IMR-90 (cell line): ENCODE measurements around the gene GCNA. TPM values are rescaled to one million over a fixed set of nuclear protein-coding genes. Genes with fewer than 3 reads are reported as not detected.

ENCODE experiments used
- ATAC-seq: fragments of 200-7000 bp; cut with Tn5 transposase; 2 replicates; pipeline ENCODE4 v1.9.1; 2020; ENCODE audit warnings: low read depth, mild to moderate bottlenecking, moderate library complexity
- BruUV-seq: library from RNA; stranded (reverse); fragments of 400-500 nt; replicated peaks from 2 replicates; lab custom pipeline; 2021; lab: Mats Ljungman, UMichigan
- CTCF ChIA-PET: fragments of 300-600 bp; formaldehyde crosslinking; extraction: SDS; loops from one replicate; lab custom pipeline; 2021; ENCODE audit warnings: antibody characterized with exemption; lab: Yijun Ruan, JAX
- POLR2A ChIA-PET: fragments of 300-600 bp; sonication (Branson Sonifier 250); formaldehyde crosslinking; loops from one replicate; lab custom pipeline; 2022; ENCODE audit warnings: antibody characterized with exemption; ENCODE audit not compliant: unreplicated experiment; lab: Charles Lee
- DNase-seq: peaks from one replicate; pipeline ENCODE4 v3.0.0; 2013
- H2AFZ ChIP-seq: replicated peaks from 2 replicates; pipeline ENCODE3; 2013; ENCODE audit warnings: low read length, mild to moderate bottlenecking; ENCODE audit not compliant: poor library complexity
- H2AK5ac ChIP-seq: 2 replicates; pipeline ENCODE4 v1.6.1; 2013; ENCODE audit warnings: low read depth, low read length, inconsistent platforms
- H2AK9ac ChIP-seq: replicated peaks from 2 replicates; pipeline ENCODE3; 2013; ENCODE audit warnings: mild to moderate bottlenecking, low read depth, low read length, moderate library complexity; ENCODE audit not compliant: poor library complexity
- H2BK120ac ChIP-seq: 2 replicates; pipeline ENCODE4 v1.6.1; 2013; ENCODE audit warnings: low read depth, low read length, inconsistent platforms
- H2BK15ac ChIP-seq: 3 replicates; pipeline ENCODE4 v1.6.1; 2013; ENCODE audit warnings: low read depth, low read length, inconsistent platforms
- H2BK20ac ChIP-seq: 2 replicates; pipeline ENCODE4 v1.6.1; 2013; ENCODE audit warnings: low read depth, mild to moderate bottlenecking, inconsistent platforms, low read length, moderate library complexity
- H2BK5ac ChIP-seq: 2 replicates; pipeline ENCODE4 v1.6.1; 2013; ENCODE audit warnings: mild to moderate bottlenecking, low read depth, low read length, inconsistent platforms; ENCODE audit not compliant: poor library complexity, severe bottlenecking
- H3K14ac ChIP-seq: replicated peaks from 2 replicates; pipeline ENCODE4 v1.6.1; 2013; ENCODE audit warnings: low read depth, low read length, inconsistent platforms
- H3K18ac ChIP-seq: 2 replicates; pipeline ENCODE4 v1.6.1; 2013; ENCODE audit warnings: low read depth, low read length, control low read depth
- H3K23ac ChIP-seq: 2 replicates; pipeline ENCODE4 v1.6.1; 2013; ENCODE audit warnings: low read depth, low read length, inconsistent platforms
- H3K27ac ChIP-seq: 2 replicates; pipeline ENCODE4 v1.5.1; 2013; ENCODE audit warnings: mild to moderate bottlenecking, control low read depth, low read length; ENCODE audit not compliant: insufficient read depth
- H3K27me3 ChIP-seq: 2 replicates; pipeline ENCODE4 v1.6.1; 2013; ENCODE audit warnings: low read length; ENCODE audit not compliant: control insufficient read depth, insufficient read depth
- H3K36me3 ChIP-seq: 2 replicates; pipeline ENCODE4 v1.6.1; 2013; ENCODE audit warnings: low read length, mixed read lengths; ENCODE audit not compliant: control insufficient read depth, insufficient read depth
- H3K4ac ChIP-seq: 2 replicates; pipeline ENCODE4 v1.6.1; 2013; ENCODE audit warnings: low read depth, low read length, inconsistent platforms
- H3K4me1 ChIP-seq: 2 replicates; pipeline ENCODE4 v1.6.1; 2013; ENCODE audit warnings: low read length, mixed read lengths; ENCODE audit not compliant: control insufficient read depth, insufficient read depth
- H3K4me2 ChIP-seq: 2 replicates; pipeline ENCODE4 v1.6.1; 2013; ENCODE audit warnings: low read depth, mild to moderate bottlenecking, control low read depth, low read length, moderate library complexity
- H3K4me3 ChIP-seq: 2 replicates; pipeline ENCODE4 v1.5.1; 2013; ENCODE audit warnings: low read depth, mild to moderate bottlenecking, control low read depth, low read length, moderate library complexity; ENCODE audit not compliant: insufficient read depth
- H3K56ac ChIP-seq: 2 replicates; pipeline ENCODE4 v1.6.1; 2013; ENCODE audit warnings: low read length, inconsistent platforms; ENCODE audit not compliant: insufficient read depth; ENCODE audit errors: extremely low read depth
- H3K79me1 ChIP-seq, 2 experiments: 2 replicates each; pipeline ENCODE4 v1.6.1; 2013; ENCODE audit warnings: low read length in 2 of 2, inconsistent platforms in 1 of 2, low read depth in 1 of 2
- H3K9ac ChIP-seq: 2 replicates; pipeline ENCODE4 v1.6.1; 2013; ENCODE audit warnings: low read depth, low read length, control low read depth
- H3K9me1 ChIP-seq: 2 replicates; pipeline ENCODE4 v1.6.1; 2013; ENCODE audit warnings: low read length, inconsistent platforms; ENCODE audit not compliant: insufficient read depth
- H3K9me3 ChIP-seq: 2 replicates; pipeline ENCODE4 v1.6.1; 2013; ENCODE audit warnings: low read length; ENCODE audit not compliant: control insufficient read depth, insufficient read depth
- H4K20me1 ChIP-seq: 2 replicates; pipeline ENCODE4 v1.6.1; 2013; ENCODE audit warnings: low read length, inconsistent platforms; ENCODE audit not compliant: insufficient read depth
- H4K5ac ChIP-seq: 2 replicates; pipeline ENCODE4 v1.6.1; 2013; ENCODE audit warnings: mild to moderate bottlenecking, low read depth, low read length, control low read depth
- H4K8ac ChIP-seq, 2 experiments: 2 replicates each; pipeline ENCODE4 v1.6.1; 2013; ENCODE audit warnings: low read depth in 2 of 2, low read length in 2 of 2, control low read depth in 1 of 2, inconsistent platforms in 1 of 2
- H4K91ac ChIP-seq: 2 replicates; pipeline ENCODE4 v1.6.1; 2013; ENCODE audit warnings: low read depth, low read length, inconsistent platforms; ENCODE audit not compliant: insufficient read depth
- BHLHE40 ChIP-seq: fragments of 150-350 bp; IDR thresholded peaks from 2 replicates; pipeline ENCODE4 v1.6.1; 2016; ENCODE audit warnings: mild to moderate bottlenecking, low read depth, low read length
- CEBPB ChIP-seq: IDR thresholded peaks from 2 replicates; pipeline ENCODE4 v1.6.1; 2012; ENCODE audit warnings: low read depth, low read length, improper control_type of control experiment
- FOS ChIP-seq: fragments of 150-350 bp; IDR thresholded peaks from 2 replicates; pipeline ENCODE4 v1.6.1; 2016; ENCODE audit warnings: low read depth, low read length
- MXI1 ChIP-seq: IDR thresholded peaks from 2 replicates; pipeline ENCODE4 v1.6.1; 2012; ENCODE audit warnings: low read depth, mild to moderate bottlenecking, low read length, moderate library complexity, borderline replicate concordance
- NFE2L2 ChIP-seq: fragments of 150-350 bp; IDR thresholded peaks from 2 replicates; pipeline ENCODE4 v1.6.1; 2016; ENCODE audit warnings: low read depth, mild to moderate bottlenecking, low read length
- POLR2A ChIP-seq: IDR thresholded peaks from 2 replicates; pipeline ENCODE4 v1.6.1; 2012; ENCODE audit warnings: mild to moderate bottlenecking, low read depth, low read length
- SMC3 ChIP-seq: fragments of 150-350 bp; IDR thresholded peaks from 2 replicates; pipeline ENCODE4 v1.6.1; 2016; ENCODE audit warnings: low read depth, mild to moderate bottlenecking, antibody characterized with exemption, low read length, moderate library complexity
- WGBS, 2 experiments: methylation state at CpG; one replicate each; pipeline versions ENCODE4 v1.1.5 to v1.1.7; 2013; ENCODE audit warnings: missing lambda C conversion rate in 2 of 2; ENCODE audit not compliant: insufficient read length in 1 of 2; ENCODE audit errors: extremely low coverage in 2 of 2; 5-methylcytosine and 5-hydroxymethylcytosine counted together
- dilution Hi-C: fragments of 300-500 bp; cut with HindIII; formaldehyde crosslinking; loops from one replicate; pipeline ENCODE4 v1.14.3; 2018; ENCODE audit warnings: low sequenced_read_pairs; ENCODE audit not compliant: unreplicated experiment
- in situ Hi-C: fragments of 300-500 bp; cut with MboI; formaldehyde crosslinking; loops from 3 replicates; pipeline ENCODE4 v1.14.3; 2019; ENCODE audit warnings: low sequenced_read_pairs, inconsistent platforms, mixed read lengths
- intact Hi-C: fragments of 100-400 bp; cut with micrococcal nuclease; formaldehyde crosslinking; loops from 2 replicates; pipeline ENCODE4 v1.10.0; 2022
- polyA plus RNA-seq, 3 experiments: library from polyadenylated mRNA; depleted of rRNA; stranded (reverse); fragments of >200 nt; gene quantifications; 2 replicates each; pipeline ENCODE4 v1.2.3, GENCODE V29; 2012; ENCODE audit warnings: low replicate concordance in 1 of 3
- total RNA-seq: library from RNA; depleted of rRNA; stranded (reverse); fragments of >200 nt; gene quantifications from 2 replicates; pipeline ENCODE4 v1.2.3, GENCODE V29; 2012

GCNA gene
- total and polyA plus RNA-seq, 2 of the 4 experiments (the other 2 are of a cell fraction), result 0.90 to 1.3 TPM

GRCh38 chrX:71532753-71533425 is 45.3 kb upstream of the GCNA start, which contains the start of gene OGT:
Gene OGT, plus strand, starts transcription at chrX:71533104. Its CDS starts 196 bp downstream, at chrX:71533300.
- Histone ChIP-seq H3K4me2 (peak within 1 kb of the TSS; percentile 80), H3K36me3 (0 out of 2 replicates have a peak, but pooled peaks cover 2% of the 10 kb centered on the region), H4K91ac (peak within 1 kb of the TSS; percentile 90), H3K9me1 (no peaks in the 10 kb centered on the region), H4K20me1 (peaks cover 35% of the 10 kb centered on the region), H3K23ac (peak within 1 kb of the TSS; percentile 98), H3K9me3 (no peaks in the 10 kb centered on the region), H3K27ac (peak within 1 kb of the TSS; percentile 88), H3K79me1 (no peaks in the 10 kb centered on the region), H4K8ac (peak within 1 kb of the TSS; percentile 86 to 90), H3K4me1 (peaks cover 2% of the 10 kb centered on the region; the same call in 1 of the 2 replicates), H3K4ac (peak within 1 kb of the TSS; percentile 97), H2BK20ac (peak within 1 kb of the TSS; percentile 31; the same call in 1 of the 2 replicates), H2BK120ac (peak within 1 kb of the TSS; percentile 57), H2AK5ac (peak within 1 kb of the TSS; percentile 91), H2BK5ac (peak within 1 kb of the TSS; percentile 84), H3K27me3 (peaks cover 2% of the 10 kb centered on the region; the same call in 1 of the 2 replicates), H3K56ac (peak within 1 kb of the TSS; percentile 87), H3K14ac (peak within 1 kb of the TSS; percentile 97), H3K18ac (peak within 1 kb of the TSS; percentile 67), H3K9ac (peak within 1 kb of the TSS; percentile 94), H2AK9ac (peak within 1 kb of the TSS; percentile 92), H3K4me3 (peak within 1 kb of the TSS; percentile 81), H2BK15ac (peak within 1 kb of the TSS; percentile 25; the same call in 2 of the 3 replicates), H4K5ac (peak within 1 kb of the TSS; percentile 86), H2AFZ (peak within 1 kb of the TSS; percentile 88)
- POLR2A ChIA-PET, result no interaction called here
- no TSS peak for BruUV-seq
- 33% methylated on average over 20 of the region's 47 CpGs; no CpG with 5 or more reads in 1 of the 2 experiments for WGBS, 2 experiments
- ATAC-seq, result peak; percentile 92
- DNase-seq, result peak; percentile 97
- intact Hi-C loops (loop anchor here (2.0 to 5.0 kb wide), 3 partner anchors 40 to 119 kb away; no protein-coding TSS in a partner anchor), dilution Hi-C loops (no loop called here), in situ Hi-C loops (no loop called here)
- TF ChIP-seq FOS, result no peak
- TF ChIP-seq SMC3, result 0 out of 2 replicates have a peak, but pooled peaks have one; percentile 3
- peak; percentile 85 for TF ChIP-seq POLR2A
- peak; percentile 23; the same call in 1 of the 2 replicates for TF ChIP-seq BHLHE40
- TF ChIP-seq NFE2L2, result no peak
- peak; percentile 80 for TF ChIP-seq CEBPB
- TF ChIP-seq MXI1, result peak; percentile 97
- CTCF ChIA-PET, result no interaction called here
